ENCODE data around the gene HEATR5A.

GRCh38 chr14:31410048-31410650 lies 10.2 kb downstream of the HEATR5A start:
- TF ChIP-seq EZH2 (IDR thresholded peaks at IDR 0.05; ENCODE audit: low read length, unreplicated experiment) (no peak), CTCF (conservative IDR thresholded peaks at IDR 0.05; ENCODE audit: low read depth, low read length) (no peak), EZH2phosphoT487 (IDR thresholded peaks at IDR 0.05; ENCODE audit: borderline replicate concordance, low read length) (no peak)

Data from PC-3 (cell line).